ENCODE data around the gene ATF5.

- TF ChIP-seq, protein P1, sequence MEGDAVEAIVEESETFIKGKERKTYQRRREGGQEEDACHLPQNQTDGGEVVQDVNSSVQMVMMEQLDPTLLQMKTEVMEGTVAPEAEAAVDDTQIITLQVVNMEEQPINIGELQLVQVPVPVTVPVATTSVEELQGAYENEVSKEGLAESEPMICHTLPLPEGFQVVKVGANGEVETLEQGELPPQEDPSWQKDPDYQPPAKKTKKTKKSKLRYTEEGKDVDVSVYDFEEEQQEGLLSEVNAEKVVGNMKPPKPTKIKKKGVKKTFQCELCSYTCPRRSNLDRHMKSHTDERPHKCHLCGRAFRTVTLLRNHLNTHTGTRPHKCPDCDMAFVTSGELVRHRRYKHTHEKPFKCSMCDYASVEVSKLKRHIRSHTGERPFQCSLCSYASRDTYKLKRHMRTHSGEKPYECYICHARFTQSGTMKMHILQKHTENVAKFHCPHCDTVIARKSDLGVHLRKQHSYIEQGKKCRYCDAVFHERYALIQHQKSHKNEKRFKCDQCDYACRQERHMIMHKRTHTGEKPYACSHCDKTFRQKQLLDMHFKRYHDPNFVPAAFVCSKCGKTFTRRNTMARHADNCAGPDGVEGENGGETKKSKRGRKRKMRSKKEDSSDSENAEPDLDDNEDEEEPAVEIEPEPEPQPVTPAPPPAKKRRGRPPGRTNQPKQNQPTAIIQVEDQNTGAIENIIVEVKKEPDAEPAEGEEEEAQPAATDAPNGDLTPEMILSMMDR (conservative IDR thresholded peaks at IDR 0.05 in 1 of 2, IDR thresholded peaks at IDR 0.05 in 1 of 2; ENCODE audit: low read depth in 1 of 2, low read length in 2 of 2): no peak
- no peak for TF ChIP-seq EZH2 (IDR thresholded peaks at IDR 0.05; ENCODE audit: low read length, missing control alignments)
Measured at GRCh38 chr19:49981603-49982593, 52.9 kb downstream of the ATF5 start.

Measured in fibroblast of lung (primary cell).